GM12891 (cell line): ENCODE data around the gene TRIM25.

Experiments
- DNase-seq: peaks from one replicate; pipeline ENCODE4 v3.0.0; 2011; ENCODE audit warnings: low spot score; ENCODE audit not compliant: insufficient read length
- FAIRE-seq: peaks from 2 replicates; lab custom pipeline; 2011; peaks lifted over from hg19 to GRCh38; lab: Jason Lieb, UNC
- PAX5 ChIP-seq: IDR thresholded peaks from 2 replicates; pipeline ENCODE4 v1.6.1; 2011; ENCODE audit warnings: low read length, moderate library complexity, mild to moderate bottlenecking; ENCODE audit not compliant: insufficient read depth, severe bottlenecking
- POLR2A ChIP-seq: IDR thresholded peaks from 2 replicates; pipeline ENCODE4 v1.6.1; 2011; ENCODE audit warnings: low read depth, low read length, control low read depth
- POLR2AphosphoS5 ChIP-seq: IDR thresholded peaks from 2 replicates; pipeline ENCODE4 v1.6.1; 2011; ENCODE audit warnings: low read depth, low read length, control low read depth
- POU2F2 ChIP-seq: IDR thresholded peaks from 2 replicates; pipeline ENCODE4 v1.6.1; 2011; ENCODE audit warnings: low read depth, mild to moderate bottlenecking, control low read depth, low read length, moderate library complexity
- SPI1 ChIP-seq: IDR thresholded peaks from 2 replicates; pipeline ENCODE4 v1.6.1; 2011; ENCODE audit warnings: low read depth, low read length, control low read depth
- TAF1 ChIP-seq: IDR thresholded peaks from 2 replicates; pipeline ENCODE4 v1.6.1; 2011; ENCODE audit warnings: low read depth, low read length, control low read depth

Gene TRIM25

GRCh38 chr17:56868716-56869115 lies 45.1 kb downstream of the TRIM25 start:
- TF ChIP-seq PAX5 (no peak), POU2F2 (no peak), POLR2A (no peak), TAF1 (no peak), POLR2AphosphoS5 (no peak), SPI1 (no peak)
- FAIRE-seq (no peak), DNase-seq (no peak)

- DNase-seq (no peak), FAIRE-seq (no peak)
- TF ChIP-seq PAX5 = no peak
- no peak for TF ChIP-seq SPI1
- TF ChIP-seq POLR2A = no peak
- no peak for TF ChIP-seq POLR2AphosphoS5
- no peak for TF ChIP-seq TAF1
- no peak for TF ChIP-seq POU2F2
Measured at GRCh38 chr17:56867948-56868376, 45.9 kb downstream of the TRIM25 start.

- DNase-seq (no peak), FAIRE-seq (no peak)
- TF ChIP-seq POU2F2 (no peak), POLR2AphosphoS5 (no peak), SPI1 (no peak), PAX5 (no peak), POLR2A (no peak), TAF1 (no peak)
Measured at GRCh38 chr17:56866496-56866895, 47.4 kb downstream of the TRIM25 start.

GRCh38 chr17:56866076-56866475 lies 47.8 kb downstream of the TRIM25 start:
- FAIRE-seq = no peak

GRCh38 chr17:56863974-56864373 lies 49.9 kb downstream of the TRIM25 start:
- FAIRE-seq (no peak), DNase-seq (no peak)
- TF ChIP-seq POLR2A = no peak
- no peak for TF ChIP-seq SPI1
- TF ChIP-seq TAF1 = no peak
- TF ChIP-seq PAX5 = no peak
- no peak for TF ChIP-seq POU2F2
- no peak for TF ChIP-seq POLR2AphosphoS5

More at GRCh38 chr17:56866076-56866475, 47.8 kb downstream of the TRIM25 start:
- no peak for DNase-seq
- TF ChIP-seq POLR2AphosphoS5 (no peak), SPI1 (no peak), POLR2A (no peak)

GRCh38 chr17:56861899-56862298 lies 52.0 kb downstream of the TRIM25 start:
- DNase-seq (no peak), FAIRE-seq (no peak)
- no peak for TF ChIP-seq SPI1
- no peak for TF ChIP-seq TAF1
- TF ChIP-seq PAX5 = no peak
- TF ChIP-seq POU2F2 = no peak
- no peak for TF ChIP-seq POLR2AphosphoS5
- no peak for TF ChIP-seq POLR2A

GRCh38 chr17:56851008-56851407 lies 62.8 kb downstream of the TRIM25 start:
- no peak for TF ChIP-seq TAF1
- no peak for TF ChIP-seq PAX5
- no peak for TF ChIP-seq POU2F2
- TF ChIP-seq POLR2A = no peak
- no peak for TF ChIP-seq POLR2AphosphoS5
- TF ChIP-seq SPI1 = peak; percentile 95
- no peak for DNase-seq
- peak; percentile 56 for FAIRE-seq

- FAIRE-seq = peak; percentile 77
- TF ChIP-seq SPI1 (no peak), POLR2AphosphoS5 (no peak), POLR2A (no peak), PAX5 (no peak), TAF1 (no peak), POU2F2 (no peak)
Measured at GRCh38 chr17:56850591-56850990, 63.3 kb downstream of the TRIM25 start.

GRCh38 chr17:56849131-56849530 lies 64.7 kb downstream of the TRIM25 start:
- FAIRE-seq (no peak), DNase-seq (no peak)

More at GRCh38 chr17:56850591-56850990, 63.3 kb downstream of the TRIM25 start:
- no peak for DNase-seq

GRCh38 chr17:56847106-56847505 lies 66.7 kb downstream of the TRIM25 start:
- no peak for DNase-seq
- no peak for TF ChIP-seq SPI1
- TF ChIP-seq POLR2AphosphoS5 = no peak
- no peak for TF ChIP-seq TAF1
- TF ChIP-seq PAX5 = no peak
- TF ChIP-seq POU2F2 = no peak
- no peak for TF ChIP-seq POLR2A
- FAIRE-seq = no peak

More at GRCh38 chr17:56849131-56849530, 64.7 kb downstream of the TRIM25 start:
- TF ChIP-seq SPI1 (no peak), TAF1 (no peak), PAX5 (no peak), POU2F2 (no peak), POLR2A (no peak), POLR2AphosphoS5 (no peak)
